K562 (cell line): ENCODE results near the gene APEX2. TPM values are rescaled to one million over a fixed set of nuclear protein-coding genes. Genes with fewer than 3 reads are reported as not detected.

Experiments used
- ATAC-seq: fragments of 200-7000 bp; cut with Tn5 transposase; 3 replicates; pipeline ENCODE4 v1.9.1; 2020; ENCODE audit warnings: moderate library complexity
- BruUV-seq: library from RNA; stranded (reverse); fragments of 400-500 nt; replicated peaks from 2 replicates; lab custom pipeline; 2021; lab: Mats Ljungman, UMichigan
- CTCF ChIA-PET: fragments of 300-600 bp; formaldehyde crosslinking; extraction: SDS; loops from one replicate; lab custom pipeline; 2021; ENCODE audit warnings: low intra/inter-chr PET ratio; lab: Yijun Ruan, JAX
- POLR2A ChIA-PET: fragments of 300-600, 350-650 bp; sonication (Branson Sonifier 250); formaldehyde crosslinking; extraction: SDS; loops from one replicate; lab custom pipeline; 2021; ENCODE audit warnings: antibody characterized with exemption, inconsistent platforms; lab: Yijun Ruan, JAX
- DNase-seq, 4 experiments: peaks; one replicate each; pipeline versions ENCODE4 v3.0.0 to v3.0.0-alpha.2; 2011 to 2018; ENCODE audit warnings: low spot score in 3 of 4, mixed read lengths in 3 of 4; ENCODE audit errors: extremely low read depth in 1 of 4
- FAIRE-seq: peaks from 2 replicates; lab custom pipeline; 2011; peaks lifted over from hg19 to GRCh38; lab: Jason Lieb, UNC
- H2AFZ ChIP-seq: 2 replicates; pipeline ENCODE4 v1.6.0; 2011; ENCODE audit warnings: low read depth, low read length, control low read depth, inconsistent platforms
- H3K27ac ChIP-seq: fragments of 200-600 bp; 3 replicates; pipeline ENCODE4 v1.8.0; 2011; ENCODE audit warnings: low read depth, mild to moderate bottlenecking, control low read depth, inconsistent platforms, low read length, moderate library complexity, mixed read lengths; ENCODE audit errors: extremely low read depth
- H3K27me3 ChIP-seq, 2 experiments: fragments of 300-600 bp in 1 of 2; 2 replicates in 1 of 2; 3 replicates in 1 of 2; pipeline versions ENCODE4 v1.6.0 to v1.8.0; 2011; ENCODE audit warnings: inconsistent platforms in 2 of 2, low read length in 2 of 2, mild to moderate bottlenecking in 1 of 2, mixed read lengths in 1 of 2, moderate library complexity in 1 of 2; ENCODE audit not compliant: control insufficient read depth in 2 of 2, insufficient read depth in 2 of 2
- H3K36me3 ChIP-seq: fragments of 300-600 bp; 3 replicates; pipeline ENCODE4 v1.8.0; 2011; ENCODE audit warnings: mild to moderate bottlenecking, low read length, inconsistent platforms; ENCODE audit not compliant: control insufficient read depth, insufficient read depth
- H3K4me1 ChIP-seq, 2 experiments: fragments of 200-600 bp in 1 of 2; replicated peaks in 1 of 2; 2 replicates in 1 of 2; 3 replicates in 1 of 2; pipeline versions ENCODE4 v1.5.1 to v1.8.0; 2011; ENCODE audit warnings: inconsistent platforms in 2 of 2, low read length in 2 of 2, mild to moderate bottlenecking in 1 of 2, mixed read lengths in 1 of 2, moderate library complexity in 1 of 2; ENCODE audit not compliant: control insufficient read depth in 2 of 2, insufficient read depth in 2 of 2
- H3K4me2 ChIP-seq: 2 replicates; pipeline ENCODE4 v1.6.1; 2011; ENCODE audit warnings: low read length, control low read depth, inconsistent platforms, mixed read lengths; ENCODE audit not compliant: insufficient read depth
- H3K4me3 ChIP-seq: fragments of 200-600 bp; sonication (generic), shearing (Covaris generic); 2 replicates; pipeline ENCODE4 v1.5.1; 2016; ENCODE audit warnings: control low read depth, inconsistent platforms
- H3K79me2 ChIP-seq: fragments of 200-600 bp; 3 replicates; pipeline ENCODE4 v1.8.0; 2011; ENCODE audit warnings: low read length, inconsistent platforms; ENCODE audit not compliant: control insufficient read depth, insufficient read depth
- H3K9ac ChIP-seq, 2 experiments: 2 replicates each; pipeline versions ENCODE4 v1.6.0 to v1.6.1; 2011; ENCODE audit warnings: low read depth in 2 of 2, low read length in 2 of 2, control low read depth in 1 of 2, inconsistent platforms in 1 of 2, mild to moderate bottlenecking in 1 of 2, mixed read lengths in 1 of 2; ENCODE audit not compliant: insufficient read depth in 1 of 2
- H3K9me1 ChIP-seq: one replicate; pipeline ENCODE4 v1.6.0; 2011; ENCODE audit warnings: inconsistent platforms, mild to moderate bottlenecking, low read length, moderate library complexity; ENCODE audit not compliant: control insufficient read depth, insufficient read depth
- H3K9me3 ChIP-seq: replicated peaks from 2 replicates; pipeline ENCODE4 v1.5.1; 2011; ENCODE audit warnings: low read depth, low read length, inconsistent platforms; ENCODE audit not compliant: control insufficient read depth, insufficient read depth
- H4K20me1 ChIP-seq: replicated peaks from 2 replicates; pipeline ENCODE4 v1.6.1; 2011; ENCODE audit warnings: low read length, inconsistent platforms, mixed read lengths; ENCODE audit not compliant: control insufficient read depth, insufficient read depth
- CBX3 ChIP-seq, 2 experiments: IDR thresholded peaks; 1 replicate in 1 of 2; 2 replicates in 1 of 2; pipeline ENCODE4 v1.6.1; 2012; ENCODE audit warnings: inconsistent platforms in 2 of 2, low read length in 2 of 2, borderline replicate concordance in 1 of 2, control low read depth in 1 of 2
- CTCF ChIP-seq, 3 experiments: IDR thresholded peaks in 2 of 3; conservative IDR thresholded peaks in 1 of 3; 2 replicates each; pipeline ENCODE4 v1.5.1; 2011 to 2012; ENCODE audit warnings: low read length in 3 of 3, mild to moderate bottlenecking in 3 of 3, control low read depth in 2 of 3, improper control_type of control experiment in 1 of 3, inconsistent platforms in 1 of 3, low read depth in 1 of 3, mixed read lengths in 1 of 3, moderate library complexity in 1 of 3; ENCODE audit not compliant: insufficient read depth in 2 of 3
- FOXM1 ChIP-seq, 2 experiments: fragments of 450-650 bp in 1 of 2; sonication (generic) in 1 of 2; formaldehyde crosslinking in 1 of 2; IDR thresholded peaks; 2 replicates each; pipeline versions ENCODE4 v1.6.1 to v1.9.0; 2017 to 2022; ENCODE audit warnings: low read depth in 2 of 2, mild to moderate bottlenecking in 2 of 2, missing genetic modification reagents in 1 of 2, moderate library complexity in 1 of 2
- GTF2F1 ChIP-seq: IDR thresholded peaks from 2 replicates; pipeline ENCODE4 v1.6.1; 2011; ENCODE audit warnings: low read depth, low read length, improper control_type of control experiment
- HINFP ChIP-seq: fragments of 450-650 bp; conservative IDR thresholded peaks from 2 replicates; pipeline ENCODE4 v1.6.1; 2016; ENCODE audit warnings: missing genetic modification characterization, low read depth, mild to moderate bottlenecking, control low read depth, missing compliant biosample characterization
- LCOR ChIP-seq: sonication (generic); formaldehyde crosslinking; IDR thresholded peaks from 2 replicates; pipeline ENCODE4 v1.8.0; 2022; ENCODE audit warnings: mild to moderate bottlenecking, missing genetic modification reagents
- RERE ChIP-seq: sonication (generic); formaldehyde crosslinking; IDR thresholded peaks from 2 replicates; pipeline ENCODE4 v1.8.0; 2023; ENCODE audit warnings: missing genetic modification reagents, mild to moderate bottlenecking, borderline replicate concordance
- RFX1 ChIP-seq: fragments of 450-650 bp; IDR thresholded peaks from 2 replicates; pipeline ENCODE4 v1.6.1; 2016; ENCODE audit warnings: mild to moderate bottlenecking, moderate library complexity
- TAL1 ChIP-seq: fragments of 450-650 bp; IDR thresholded peaks from 2 replicates; pipeline ENCODE4 v1.6.1; 2016; ENCODE audit warnings: mild to moderate bottlenecking
- ZNF395 ChIP-seq: fragments of 200-800 bp; sonication (Bioruptor generic); IDR thresholded peaks from 2 replicates; pipeline ENCODE4 v1.6.1; 2017; ENCODE audit warnings: missing genetic modification characterization, missing compliant biosample characterization
- ZNF699 ChIP-seq: fragments of 250-450 bp; sonication (Bioruptor Pico); IDR thresholded peaks from 2 replicates; pipeline ENCODE4 v1.8.0; 2021; ENCODE audit warnings: mild to moderate bottlenecking, moderate library complexity; ENCODE audit not compliant: insufficient replicate concordance
- in situ Hi-C: fragments of 300-500 bp; cut with MboI; formaldehyde crosslinking; loops from 4 replicates; pipeline ENCODE4 v1.15.0; 2018; ENCODE audit warnings: inconsistent platforms, mixed read lengths
- intact Hi-C: fragments of 100-400 bp; cut with micrococcal nuclease; formaldehyde crosslinking; loops from 2 replicates; pipeline ENCODE4 v1.14.2; 2022
- polyA plus RNA-seq, 8 experiments: library from polyadenylated mRNA; depleted of rRNA in 4 of 8; stranded (reverse) in 5 of 8; unstranded in 3 of 8; fragments of >200 nt; fragmentation: Nextera tagmentation in 2 of 8; fragmentation: Illumina TruSeq in 1 of 8; extraction: Ambion mirVana in 2 of 8; extraction: Trizol in 1 of 8; gene quantifications; 2 replicates each; pipeline versions ENCODE4 v1.2.1 to v1.2.3, GENCODE V29; 2011 to 2014; ENCODE audit warnings: inconsistent platforms in 1 of 8, missing spikeins in 1 of 8
- total RNA-seq, 7 experiments: library from RNA; depleted of rRNA in 6 of 7; stranded (reverse); fragments of >200 nt in 6 of 7; fragmentation: Illumina TruSeq in 2 of 7; extraction: Trizol in 2 of 7; gene quantifications; 2 replicates each; pipeline versions ENCODE4 v1.2.1 to v1.2.3, GENCODE V29; 2011 to 2021; ENCODE audit warnings: low replicate concordance in 1 of 7

APEX2 gene
- total and polyA plus RNA-seq, 9 of the 15 experiments (the other 6 are each of a cell fraction or from before 2014, with no cell fraction given): 9.4 to 34.2 (median 25.9) TPM

- TF ChIP-seq FOXM1 (IDR thresholded peaks at IDR 0.05; ENCODE audit: low read depth) (no peak), FOXM1 (CRISPR knock-in tag; IDR thresholded peaks at IDR 0.05; ENCODE audit: low read depth) (no peak), HINFP (tag) (no peak), GTF2F1 (no peak), CBX3 (IDR thresholded peaks at IDR 0.05; ENCODE audit: borderline replicate concordance in 1 of 2, low read length in 2 of 2) (no peak), TAL1 (no peak), ZNF699 (no peak), ZNF395 (CRISPR knock-in tag) (no peak)
Observed at GRCh38 chrX:54977387-54977786, 22.8 kb upstream of the APEX2 start (continued).

GRCh38 chrX:54978448-54978847, 21.7 kb upstream of the APEX2 start:
- Histone ChIP-seq H3K9ac (no peak overlapping the region), H3K27me3 (no peaks in the 10 kb centered on the region)
- TF ChIP-seq RFX1 (no peak), RERE (no peak), LCOR (CRISPR knock-in tag) (no peak), CTCF (IDR thresholded peaks at IDR 0.05 in 2 of 3, conservative IDR thresholded peaks at IDR 0.05 in 1 of 3; ENCODE audit: insufficient read depth in 2 of 3, low read depth in 1 of 3, low read length in 3 of 3) (peak in 1 of 3 experiments; percentile 5; a peak in 1 of 6 replicates)
- TF ChIP-seq, all 486 proteins: peak for 1
- ChIA-PET POLR2A (no interaction called here), CTCF (no interaction called here)
- Histone ChIP-seq H4K20me1 (no peaks in the 10 kb centered on the region), H3K9me1 (no peaks in the 10 kb centered on the region), H3K27ac (no peak overlapping the region), H2AFZ (no peak overlapping the region), H3K36me3 (no peaks in the 10 kb centered on the region), H3K4me2 (no peak overlapping the region), H3K9me3 (no peaks in the 10 kb centered on the region), H3K4me3 (no peak overlapping the region), H3K4me1 (no peaks in the 10 kb centered on the region), H3K79me2 (no peaks in the 10 kb centered on the region)
- in situ Hi-C loops (no loop called here), intact Hi-C loops (no loop called here)
- BruUV-seq: no TSS peak
- no peak for DNase-seq
- no peak for FAIRE-seq
- ATAC-seq: no peak
